H1 (cell line): ENCODE data around the gene ZDHHC19. TPM values are rescaled to one million over a fixed set of nuclear protein-coding genes. Genes with fewer than 3 reads are reported as not detected.

Source experiments
- CTCF ChIA-PET: fragments of 300-600 bp; sonication (Branson Sonifier 250); formaldehyde crosslinking; loops from one replicate; lab custom pipeline; 2021; ENCODE audit not compliant: partially characterized antibody; lab: Charles Lee
- POLR2A ChIA-PET: fragments of 300-600 bp; sonication (Branson Sonifier 250); formaldehyde crosslinking; loops from one replicate; lab custom pipeline; 2021; ENCODE audit warnings: inconsistent platforms; ENCODE audit not compliant: partially characterized antibody; lab: Charles Lee
- DNase-seq, 2 experiments: peaks; one replicate each; pipeline versions ENCODE4 v3.0.0 to v3.0.0-alpha.2; 2010 to 2022; ENCODE audit warnings: low spot score in 2 of 2, low read depth in 1 of 2, mixed read lengths in 1 of 2
- FAIRE-seq: peaks from 2 replicates; lab custom pipeline; 2011; peaks lifted over from hg19 to GRCh38; lab: Jason Lieb, UNC
- H2AFZ ChIP-seq: 2 replicates; pipeline ENCODE4 v1.8.1; 2012; ENCODE audit warnings: low read length, inconsistent platforms
- H2AK5ac ChIP-seq: 2 replicates; pipeline ENCODE4 v1.6.1; 2013; ENCODE audit warnings: low read depth, low read length
- H2BK120ac ChIP-seq: replicated peaks from 2 replicates; pipeline ENCODE3; 2013; ENCODE audit warnings: low read depth, low read length, inconsistent platforms
- H2BK12ac ChIP-seq: 2 replicates; pipeline ENCODE4 v1.6.1; 2013; ENCODE audit warnings: low read depth, low read length
- H2BK15ac ChIP-seq: 2 replicates; pipeline ENCODE4 v1.6.1; 2013; ENCODE audit warnings: low read length
- H2BK20ac ChIP-seq: 2 replicates; pipeline ENCODE4 v1.6.1; 2013; ENCODE audit warnings: low read length
- H2BK5ac ChIP-seq: 2 replicates; pipeline ENCODE4 v1.6.1; 2013; ENCODE audit warnings: low read depth, low read length
- H3K14ac ChIP-seq: 2 replicates; pipeline ENCODE4 v1.6.1; 2013; ENCODE audit warnings: inconsistent platforms; ENCODE audit not compliant: insufficient read length
- H3K18ac ChIP-seq: 2 replicates; pipeline ENCODE4 v1.6.1; 2013; ENCODE audit warnings: low read length; ENCODE audit errors: extremely low read depth
- H3K23ac ChIP-seq: 2 replicates; pipeline ENCODE4 v1.6.1; 2013; ENCODE audit warnings: inconsistent platforms; ENCODE audit not compliant: insufficient read length
- H3K23me2 ChIP-seq: 2 replicates; pipeline ENCODE4 v1.6.1; 2013; ENCODE audit warnings: low read depth, low read length
- H3K27ac ChIP-seq: 2 replicates; pipeline ENCODE4 v1.6.1; 2011; ENCODE audit warnings: low read depth, low read length, inconsistent platforms
- H3K27me3 ChIP-seq, 4 experiments: replicated peaks in 1 of 4; 1 replicate in 1 of 4; 2 replicates in 3 of 4; pipeline versions ENCODE4 v1.6.1 to v1.8.1; 2011 to 2013; ENCODE audit warnings: low read length in 3 of 4, mild to moderate bottlenecking in 3 of 4, inconsistent platforms in 2 of 4, mixed read lengths in 2 of 4, moderate library complexity in 1 of 4; ENCODE audit not compliant: control insufficient read depth in 3 of 4, insufficient read depth in 3 of 4; ENCODE audit errors: extremely low read depth in 1 of 4
- H3K36me3 ChIP-seq, 4 experiments: 2 replicates each; pipeline versions ENCODE4 v1.6.1 to v1.8.1; 2011 to 2013; ENCODE audit warnings: mild to moderate bottlenecking in 4 of 4, low read length in 3 of 4, moderate library complexity in 2 of 4, control low read depth in 1 of 4, inconsistent platforms in 1 of 4; ENCODE audit not compliant: insufficient read depth in 4 of 4, control insufficient read depth in 2 of 4
- H3K4ac ChIP-seq: replicated peaks from 2 replicates; pipeline ENCODE3; 2013; ENCODE audit warnings: low read length, low read depth, mixed read lengths, inconsistent platforms; ENCODE audit not compliant: insufficient read length
- H3K4me1 ChIP-seq, 4 experiments: replicated peaks in 1 of 4; 1 replicate in 1 of 4; 2 replicates in 3 of 4; pipeline versions ENCODE4 v1.6.1 to v1.8.1; 2011 to 2013; ENCODE audit warnings: low read length in 3 of 4, inconsistent platforms in 2 of 4, mixed read lengths in 1 of 4; ENCODE audit not compliant: insufficient read depth in 4 of 4, control insufficient read depth in 3 of 4
- H3K4me2 ChIP-seq, 2 experiments: 2 replicates each; pipeline versions ENCODE4 v1.6.1 to v1.8.1; 2011 to 2013; ENCODE audit warnings: low read depth in 2 of 2, low read length in 2 of 2, control low read depth in 1 of 2, inconsistent platforms in 1 of 2, mild to moderate bottlenecking in 1 of 2; ENCODE audit not compliant: insufficient read depth in 1 of 2
- H3K4me3 ChIP-seq, 4 experiments: fragments of 200-600, 300-600 bp in 1 of 4; sonication (generic), shearing (Covaris generic), sonication (Bioruptor Twin) in 1 of 4; 2 replicates each; pipeline versions ENCODE4 v1.5.1 to v1.8.1; 2011 to 2016; ENCODE audit warnings: low read length in 4 of 4, low read depth in 3 of 4, control low read depth in 2 of 4, inconsistent platforms in 2 of 4, mild to moderate bottlenecking in 2 of 4, mixed read lengths in 1 of 4, moderate library complexity in 1 of 4; ENCODE audit not compliant: insufficient read depth in 2 of 4; ENCODE audit errors: extremely low read depth in 1 of 4
- H3K56ac ChIP-seq: replicated peaks from 2 replicates; pipeline ENCODE3; 2013; ENCODE audit warnings: low read depth, mild to moderate bottlenecking, mixed read lengths, low read length, inconsistent platforms; ENCODE audit not compliant: insufficient read length
- H3K79me1 ChIP-seq: 2 replicates; pipeline ENCODE4 v1.6.1; 2013; ENCODE audit warnings: low read depth, low read length, control low read depth
- H3K79me2 ChIP-seq, 2 experiments: 2 replicates each; pipeline versions ENCODE4 v1.6.1 to v1.8.1; 2012 to 2013; ENCODE audit warnings: low read length in 2 of 2, mild to moderate bottlenecking in 2 of 2, inconsistent platforms in 1 of 2; ENCODE audit not compliant: insufficient read depth in 2 of 2, control insufficient read depth in 1 of 2
- H3K9ac ChIP-seq, 4 experiments: replicated peaks in 1 of 4; 1 replicate in 1 of 4; 2 replicates in 3 of 4; pipeline versions ENCODE4 v1.6.1 to v1.8.1; 2011 to 2013; ENCODE audit warnings: low read depth in 3 of 4, low read length in 3 of 4, control low read depth in 2 of 4, mild to moderate bottlenecking in 2 of 4, moderate library complexity in 2 of 4, inconsistent platforms in 1 of 4; ENCODE audit errors: extremely low read depth in 1 of 4
- H3K9me3 ChIP-seq, 2 experiments: 2 replicates each; pipeline versions ENCODE4 v1.6.1 to v1.8.1; 2012 to 2013; ENCODE audit warnings: mild to moderate bottlenecking in 2 of 2, moderate library complexity in 2 of 2, control low read depth in 1 of 2, inconsistent platforms in 1 of 2, low read depth in 1 of 2, low read length in 1 of 2, mixed read lengths in 1 of 2; ENCODE audit not compliant: insufficient read depth in 2 of 2
- H4K20me1 ChIP-seq, 2 experiments: replicated peaks in 1 of 2; 2 replicates each; pipeline versions ENCODE3 to v1.8.1; 2011 to 2013; ENCODE audit warnings: inconsistent platforms in 2 of 2, low read length in 2 of 2, mild to moderate bottlenecking in 1 of 2; ENCODE audit not compliant: insufficient read depth in 2 of 2, control insufficient read depth in 1 of 2
- H4K5ac ChIP-seq: 2 replicates; pipeline ENCODE4 v1.6.1; 2013; ENCODE audit warnings: low read length, low read depth, mixed read lengths, inconsistent platforms; ENCODE audit not compliant: insufficient read length
- H4K8ac ChIP-seq: 2 replicates; pipeline ENCODE4 v1.8.0; 2013; ENCODE audit warnings: mild to moderate bottlenecking, moderate library complexity, low read length, inconsistent platforms; ENCODE audit not compliant: insufficient read depth; ENCODE audit errors: extremely low read depth
- H4K91ac ChIP-seq: replicated peaks from 2 replicates; pipeline ENCODE3; 2013; ENCODE audit warnings: low read length, mixed read lengths, inconsistent platforms; ENCODE audit not compliant: insufficient read length
- JUN ChIP-seq: IDR thresholded peaks from 2 replicates; pipeline ENCODE4 v1.6.1; 2011; ENCODE audit warnings: low read depth, mild to moderate bottlenecking, improper control_type of control experiment, low read length
- KDM1A ChIP-seq: fragments of 200-600, 300-600 bp; sonication (generic); IDR thresholded peaks from 2 replicates; pipeline ENCODE4 v1.7.1; 2016; ENCODE audit warnings: mild to moderate bottlenecking, low read length, borderline replicate concordance
- TCF12 ChIP-seq: IDR thresholded peaks from 2 replicates; pipeline ENCODE4 v1.6.1; 2011; ENCODE audit warnings: low read depth, mild to moderate bottlenecking, low read length
- WGBS, 2 experiments: shearing (Covaris generic) in 1 of 2; methylation state at CpG; one replicate each; pipeline versions ENCODE4 v1.1.6 to v1.1.7; 2013 to 2015; ENCODE audit warnings: low lambda C conversion rate in 2 of 2, mixed read lengths in 2 of 2, inconsistent platforms in 1 of 2, low coverage in 1 of 2, missing lambda C conversion rate in 1 of 2; ENCODE audit not compliant: insufficient replicate concordance in 2 of 2, insufficient coverage in 1 of 2, insufficient read length in 1 of 2; ENCODE audit errors: extremely low coverage in 1 of 2, missing lambda C conversion rate in 1 of 2; 5-methylcytosine and 5-hydroxymethylcytosine counted together
- long read RNA-seq, 2 experiments: library from RNA in 1 of 2; library from capped mRNA in 1 of 2; stranded (forward); transcript quantifications; one replicate each; pipeline ENCODE4 v2.0.0, GENCODE V29; 2021; ENCODE audit warnings: inconsistent platforms in 1 of 2
- polyA minus RNA-seq, 3 experiments: library from RNA; depleted of rRNA, polyadenylated mRNA; stranded (reverse); fragments of >200 nt; gene quantifications; 1 replicate in 2 of 3; 2 replicates in 1 of 3; pipeline ENCODE4 v1.2.3, GENCODE V29; 2011
- polyA plus RNA-seq, 7 experiments: library from polyadenylated mRNA; depleted of rRNA in 3 of 7; stranded (reverse) in 5 of 7; unstranded in 2 of 7; fragments of >200 nt in 5 of 7; fragments of 200-250 nt in 2 of 7; gene quantifications; 1 replicate in 5 of 7; 2 replicates in 1 of 7; 4 replicates in 1 of 7; pipeline versions ENCODE4 v1.2.1 to v1.2.3, GENCODE V29; 2011 to 2013; ENCODE audit warnings: missing spikeins in 2 of 7, mixed read lengths in 2 of 7
- total RNA-seq: library from RNA; stranded (reverse); fragmentation: NEBNext Ultra II Directional; extraction: Animal tissue kit (Norgen Biotek cat#: 25700); gene quantifications from 2 replicates; pipeline ENCODE4 v1.2.1, GENCODE V29; 2021
- TF ChIP-seq, protein P1 (sequence below), 3 experiments: IDR thresholded peaks; 1 replicate in 2 of 3; 2 replicates in 1 of 3; pipeline versions ENCODE4 v1.5.1 to v1.6.1; 2011; ENCODE audit warnings: low read length in 3 of 3, mild to moderate bottlenecking in 3 of 3, inconsistent platforms in 2 of 3, low read depth in 1 of 3, moderate library complexity in 1 of 3; ENCODE audit not compliant: insufficient read depth in 1 of 3; ENCODE audit errors: control extremely low read depth in 1 of 3

Gene ZDHHC19, protein sequence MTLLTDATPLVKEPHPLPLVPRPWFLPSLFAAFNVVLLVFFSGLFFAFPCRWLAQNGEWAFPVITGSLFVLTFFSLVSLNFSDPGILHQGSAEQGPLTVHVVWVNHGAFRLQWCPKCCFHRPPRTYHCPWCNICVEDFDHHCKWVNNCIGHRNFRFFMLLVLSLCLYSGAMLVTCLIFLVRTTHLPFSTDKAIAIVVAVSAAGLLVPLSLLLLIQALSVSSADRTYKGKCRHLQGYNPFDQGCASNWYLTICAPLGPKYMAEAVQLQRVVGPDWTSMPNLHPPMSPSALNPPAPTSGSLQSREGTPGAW
- total RNA-seq (4.1 and 4.5 TPM in 2 replicates), polyA plus RNA-seq (2011; rRNA removed) (2.5 and 4.9 TPM in 2 replicates), polyA minus RNA-seq (2011; rRNA and poly(A)+ RNA removed) (0.69 and 1.1 TPM in 2 replicates)
- polyA plus RNA-seq (2011; cell fraction: cytosol; rRNA removed) = 1.4 TPM
- 6.2 TPM for polyA plus RNA-seq (2011; cell fraction: nucleus; rRNA removed)
- polyA plus RNA-seq (2012, experiment 1 of 2) = 3.8 to 10.5 TPM (median 6.0 TPM) in 4 replicates
- 8.0 TPM for polyA plus RNA-seq (2012, experiment 2 of 2)
- 6.4 TPM for polyA plus RNA-seq (2013, experiment 1 of 2)
- 5.5 TPM for polyA plus RNA-seq (2013, experiment 2 of 2)
- 1.7 TPM for polyA minus RNA-seq (2011; cell fraction: cytosol; rRNA and poly(A)+ RNA removed)
- not detected for polyA minus RNA-seq (2011; cell fraction: nucleus; rRNA and poly(A)+ RNA removed)
- long read RNA-seq, experiment 1, partial matches to known transcripts = 2 of 4 reads
- long read RNA-seq, experiment 1, other reads (novel, unspliced or antisense) = 2 of 4 reads
- long read RNA-seq, experiment 2, partial matches to known transcripts = 0 of 2 reads
- long read RNA-seq, experiment 2, other reads (novel, unspliced or antisense) = 2 of 2 reads

DNA sequence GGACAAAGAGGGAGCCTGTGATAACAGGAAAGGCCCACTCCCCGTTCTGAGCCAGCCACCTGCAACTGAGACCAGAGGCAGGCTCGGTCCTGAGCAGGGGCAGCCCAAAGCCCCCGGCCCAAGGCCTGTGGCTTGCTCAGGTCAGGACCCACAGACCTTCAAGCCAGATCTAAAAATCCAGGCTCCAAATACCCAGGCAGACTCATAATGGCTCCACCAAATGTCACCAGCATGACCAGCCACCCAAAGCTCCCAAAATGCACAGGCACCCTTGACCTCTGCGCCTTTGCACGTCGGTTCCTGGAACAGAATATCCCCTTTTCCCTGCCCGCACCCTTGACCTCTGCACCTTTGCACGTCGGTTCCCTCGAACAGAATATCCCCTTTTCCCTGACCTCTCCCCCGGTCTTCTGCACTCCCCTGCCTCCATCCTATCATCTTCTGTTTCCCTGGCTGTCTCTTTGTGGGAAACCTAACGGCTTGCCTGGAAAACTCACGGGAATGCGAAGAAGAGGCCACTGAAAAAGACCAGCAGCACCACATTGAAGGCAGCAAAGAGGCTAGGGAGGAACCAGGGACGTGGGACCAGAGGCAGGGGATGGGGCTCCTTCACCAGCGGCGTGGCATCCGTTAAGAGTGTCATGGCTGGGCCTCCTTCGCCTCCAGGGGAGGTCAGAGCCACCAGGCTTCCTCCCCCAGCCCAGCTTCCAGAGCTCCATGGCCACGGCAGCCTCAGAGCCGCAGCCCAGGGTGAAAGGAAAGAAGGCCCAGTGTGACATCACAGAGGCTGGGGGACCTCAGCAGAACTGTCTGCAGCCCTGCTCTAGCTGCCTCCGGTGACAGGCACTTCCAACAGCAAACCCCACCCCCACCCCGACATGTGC is at the start of gene ZDHHC19:
ZDHHC19 (minus strand) TSS at position 728 of the 884 bp plus-strand sequence; CDS start at position 643, 85 bp downstream.
- no peak for FAIRE-seq
- Histone ChIP-seq H3K14ac (no peak within 1 kb of the TSS), H3K18ac (no peak within 1 kb of the TSS; the same call in none of the 2 replicates), H2BK5ac (0 out of 2 replicates have a peak within 1 kb of the TSS, but pooled peaks have one; percentile 39), H2BK15ac (no peak within 1 kb of the TSS), H3K9me3 (no peaks in the 10 kb centered on the region), H4K91ac (peak within 1 kb of the TSS; percentile 64), H4K20me1 (no peaks in the 10 kb centered on the region), H3K4me2 (no peak within 1 kb of the TSS), H3K79me2 (no peaks in the 10 kb centered on the region), H3K27me3 (peaks cover 0 to 11% (median 8%) of the 10 kb centered on the region in 4 experiments; a peak in 5 of 7 replicates), H3K79me1 (no peaks in the 10 kb centered on the region), H2BK12ac (peak within 1 kb of the TSS; percentile 43; the same call in 1 of the 2 replicates), H2BK20ac (no peak within 1 kb of the TSS), H3K9ac (no peak within 1 kb of the TSS; a peak in 1 of 7 replicates), H4K5ac (no peak within 1 kb of the TSS), H3K4me3 (no peak within 1 kb of the TSS), H3K23ac (no peak within 1 kb of the TSS), H3K4me1 (peaks cover 0 to 17% (median 9%) of the 10 kb centered on the region in 4 experiments; a peak in 5 of 7 replicates), H2BK120ac (no peak within 1 kb of the TSS), H2AFZ (peak within 1 kb of the TSS; percentile 18; the same call in 1 of the 2 replicates), H4K8ac (no peak within 1 kb of the TSS), H3K23me2 (no peaks in the 10 kb centered on the region), H3K56ac (no peak within 1 kb of the TSS), H2AK5ac (no peak within 1 kb of the TSS), H3K27ac (no peak within 1 kb of the TSS), H3K4ac (no peak within 1 kb of the TSS), H3K36me3 (no peaks in the 10 kb centered on the region)
- DNase-seq = no peak
- ChIA-PET CTCF (interaction anchor here (0.6 to 1.0 kb wide), 4 partner anchors 23 to 560 kb away, joined by 3 read pairs; no protein-coding TSS in a partner anchor), POLR2A (interaction anchor here (0.6 to 1.7 kb wide), 2 partner anchors 9 to 118 kb away, joined by 3 to 4 read pairs; no protein-coding TSS in a partner anchor)
- 83% methylated on average over 21 of the region's 23 CpGs; no CpG with 5 or more reads in 1 of the 2 experiments for WGBS, 2 experiments
- TF ChIP-seq TCF12 = no peak
- TF ChIP-seq, protein P1, sequence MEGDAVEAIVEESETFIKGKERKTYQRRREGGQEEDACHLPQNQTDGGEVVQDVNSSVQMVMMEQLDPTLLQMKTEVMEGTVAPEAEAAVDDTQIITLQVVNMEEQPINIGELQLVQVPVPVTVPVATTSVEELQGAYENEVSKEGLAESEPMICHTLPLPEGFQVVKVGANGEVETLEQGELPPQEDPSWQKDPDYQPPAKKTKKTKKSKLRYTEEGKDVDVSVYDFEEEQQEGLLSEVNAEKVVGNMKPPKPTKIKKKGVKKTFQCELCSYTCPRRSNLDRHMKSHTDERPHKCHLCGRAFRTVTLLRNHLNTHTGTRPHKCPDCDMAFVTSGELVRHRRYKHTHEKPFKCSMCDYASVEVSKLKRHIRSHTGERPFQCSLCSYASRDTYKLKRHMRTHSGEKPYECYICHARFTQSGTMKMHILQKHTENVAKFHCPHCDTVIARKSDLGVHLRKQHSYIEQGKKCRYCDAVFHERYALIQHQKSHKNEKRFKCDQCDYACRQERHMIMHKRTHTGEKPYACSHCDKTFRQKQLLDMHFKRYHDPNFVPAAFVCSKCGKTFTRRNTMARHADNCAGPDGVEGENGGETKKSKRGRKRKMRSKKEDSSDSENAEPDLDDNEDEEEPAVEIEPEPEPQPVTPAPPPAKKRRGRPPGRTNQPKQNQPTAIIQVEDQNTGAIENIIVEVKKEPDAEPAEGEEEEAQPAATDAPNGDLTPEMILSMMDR (IDR thresholded peaks at IDR 0.05; ENCODE audit: control extremely low read depth in 1 of 3, insufficient read depth in 1 of 3, low read depth in 1 of 3, low read length in 3 of 3) = no peak
- no peak for TF ChIP-seq KDM1A
- no peak for TF ChIP-seq JUN
